ENCODE data around the gene PPP3CA. TPM values are rescaled to one million over a fixed set of nuclear protein-coding genes. Genes with fewer than 3 reads are reported as not detected.

PPP3CA gene
- total RNA-seq, 1 experiment from 2014 or later = 31.0 TPM

- in situ Hi-C loops (cut with HindIII; ENCODE audit: low pct_unique_long_range_greater_than_20kb, low sequenced_read_pairs) = no loop called here
- ATAC-seq = no peak
- Histone ChIP-seq H3K27ac (ENCODE audit: low read length) (no peak overlapping the region), H3K27me3 (ENCODE audit: control insufficient read depth, insufficient read depth, low read length) (no peaks in the 10 kb centered on the region), H3K36me3 (ENCODE audit: control insufficient read depth, insufficient read depth, low read length) (no peaks in the 10 kb centered on the region), H3K9me3 (ENCODE audit: control insufficient read depth, insufficient read depth, low read depth, low read length) (no peaks in the 10 kb centered on the region), H3K4me3 (ENCODE audit: low read depth in 2 of 2, low read length in 2 of 2) (no peak overlapping the region), H3K4me1 (ENCODE audit: control insufficient read depth, insufficient read depth, low read length) (no peaks in the 10 kb centered on the region)
- POLR2A ChIA-PET = no interaction called here
- CTCF ChIA-PET = no interaction called here
- BruUV-seq (replicated peaks) = no TSS peak
- intact Hi-C loops (cut with micrococcal nuclease; ENCODE audit: unreplicated experiment) = no loop called here
- no peak for TF ChIP-seq REST (IDR thresholded peaks at IDR 0.05; ENCODE audit: insufficient read depth in 1 of 2, low read depth in 2 of 2, low read length in 1 of 2)
- TF ChIP-seq POLR2AphosphoS5 (IDR thresholded peaks at IDR 0.05; ENCODE audit: low read depth, low read length) = no peak
- TF ChIP-seq SIN3A (IDR thresholded peaks at IDR 0.05; ENCODE audit: borderline replicate concordance, insufficient read depth, low read depth, low read length) = no peak
- TF ChIP-seq TCF7L2 (IDR thresholded peaks at IDR 0.05; ENCODE audit: low read depth, low read length) = no peak
- no peak for TF ChIP-seq CTCF (IDR thresholded peaks at IDR 0.05)
- no peak for DNase-seq (ENCODE audit: low read depth, low spot score)
Measured at GRCh38 chr4:101042847-101043246, 304.5 kb downstream of the PPP3CA start.

GRCh38 chr4:101040776-101041175 lies 306.6 kb downstream of the PPP3CA start:
- ATAC-seq (no peak), DNase-seq (ENCODE audit: low read depth, low spot score) (no peak)
- no TSS peak for BruUV-seq (replicated peaks)
- ChIA-PET POLR2A (no interaction called here), CTCF (no interaction called here)
- TF ChIP-seq REST (IDR thresholded peaks at IDR 0.05; ENCODE audit: insufficient read depth in 1 of 2, low read depth in 2 of 2, low read length in 1 of 2) (no peak), CTCF (IDR thresholded peaks at IDR 0.05) (no peak), POLR2AphosphoS5 (IDR thresholded peaks at IDR 0.05; ENCODE audit: low read depth, low read length) (no peak), SIN3A (IDR thresholded peaks at IDR 0.05; ENCODE audit: borderline replicate concordance, insufficient read depth, low read depth, low read length) (no peak), TCF7L2 (IDR thresholded peaks at IDR 0.05; ENCODE audit: low read depth, low read length) (no peak)
- no peaks in the 10 kb centered on the region for H3K4me1 ChIP-seq (ENCODE audit: control insufficient read depth, insufficient read depth, low read length)
- H3K4me3 ChIP-seq (ENCODE audit: low read depth in 2 of 2, low read length in 2 of 2) = no peak overlapping the region
- H3K36me3 ChIP-seq (ENCODE audit: control insufficient read depth, insufficient read depth, low read length) = no peaks in the 10 kb centered on the region
- no peaks in the 10 kb centered on the region for H3K27me3 ChIP-seq (ENCODE audit: control insufficient read depth, insufficient read depth, low read length)
- in situ Hi-C loops (cut with HindIII; ENCODE audit: low pct_unique_long_range_greater_than_20kb, low sequenced_read_pairs) (no loop called here), intact Hi-C loops (cut with micrococcal nuclease; ENCODE audit: unreplicated experiment) (no loop called here)
- H3K9me3 ChIP-seq (ENCODE audit: control insufficient read depth, insufficient read depth, low read depth, low read length) = no peaks in the 10 kb centered on the region
- H3K27ac ChIP-seq (ENCODE audit: low read length) = no peak overlapping the region
